HEK293 (cell line): Measurements from ENCODE around the gene NEU3.

Experiments
- BCL11A ChIP-seq: fragments of 450-650 bp; formaldehyde crosslinking; IDR thresholded peaks from 2 replicates; pipeline ENCODE4 v1.5.1; 2016; ENCODE audit warnings: low read depth, missing biosample characterization, missing genetic modification characterization
- ZBTB1 ChIP-seq: fragments of 450-650 bp; formaldehyde crosslinking; IDR thresholded peaks from 2 replicates; pipeline ENCODE4 v1.5.1; 2016; ENCODE audit warnings: missing biosample characterization, missing genetic modification characterization
- ZFP37 ChIP-seq: fragments of 450-650 bp; formaldehyde crosslinking; IDR thresholded peaks from 2 replicates; pipeline ENCODE4 v1.5.1; 2016; ENCODE audit warnings: missing biosample characterization, missing genetic modification characterization
- ZNF274 ChIP-seq, 2 experiments: fragments of 200-500 bp in 1 of 2; fragments of 450-650 bp in 1 of 2; sonication (Bioruptor generic) in 1 of 2; formaldehyde crosslinking in 1 of 2; IDR thresholded peaks; 2 replicates each; pipeline versions ENCODE4 v1.5.1 to v1.6.1; 2014 to 2016; ENCODE audit warnings: borderline replicate concordance in 1 of 2, inconsistent platforms in 1 of 2, low read length in 1 of 2, missing biosample characterization in 1 of 2, missing genetic modification characterization in 1 of 2
- ZNF585B ChIP-seq: fragments of 450-650 bp; formaldehyde crosslinking; IDR thresholded peaks from 2 replicates; pipeline ENCODE4 v1.5.1; 2016; ENCODE audit warnings: missing biosample characterization, missing genetic modification characterization
- ZNF660 ChIP-seq: fragments of 450-650 bp; IDR thresholded peaks from 2 replicates; pipeline ENCODE4 v1.5.1; 2018; ENCODE audit warnings: missing biosample characterization, mild to moderate bottlenecking, missing genetic modification characterization
- ZNF776 ChIP-seq: fragments of 450-650 bp; formaldehyde crosslinking; IDR thresholded peaks from 2 replicates; pipeline ENCODE4 v1.5.0; 2017; ENCODE audit warnings: missing biosample characterization, missing genetic modification characterization, borderline replicate concordance
- ZSCAN30 ChIP-seq: fragments of 450-650 bp; IDR thresholded peaks from 2 replicates; pipeline ENCODE4 v1.5.1; 2018; ENCODE audit warnings: missing biosample characterization, mild to moderate bottlenecking, missing genetic modification characterization, moderate library complexity
- TF ChIP-seq, protein P1 (sequence below): fragments of 450-650 bp; formaldehyde crosslinking; IDR thresholded peaks from 2 replicates; pipeline ENCODE4 v1.5.1; 2016; ENCODE audit warnings: missing biosample characterization, missing genetic modification characterization
- TF ChIP-seq, protein P2 (sequence below): IDR thresholded peaks from 2 replicates; pipeline ENCODE4 v1.6.1; 2011; ENCODE audit warnings: mild to moderate bottlenecking, low read depth, low read length, borderline replicate concordance
- TF ChIP-seq, protein P3 (sequence below): fragments of 450-650 bp; formaldehyde crosslinking; conservative IDR thresholded peaks from 2 replicates; pipeline ENCODE4 v1.5.1; 2016; ENCODE audit warnings: low read depth, missing biosample characterization, missing genetic modification characterization

DNA sequence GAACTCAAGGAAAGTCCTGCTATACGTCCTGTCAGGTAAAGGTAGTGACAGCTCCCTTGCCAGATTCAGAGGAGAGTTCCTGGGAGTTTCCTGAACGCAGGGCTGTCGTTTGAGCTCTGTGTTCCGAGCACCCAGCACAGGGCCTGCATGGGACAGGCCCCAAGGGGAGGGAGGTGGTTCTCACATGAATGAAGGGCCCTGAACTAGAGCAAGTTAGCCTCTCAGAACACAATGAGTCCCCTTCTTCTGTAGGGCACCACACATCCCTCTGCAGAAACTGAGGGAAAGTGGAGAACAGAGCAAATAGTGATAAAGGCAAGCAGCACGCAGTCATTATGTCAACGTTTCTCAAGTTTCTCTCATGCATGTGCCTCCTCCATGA lies 35.3 kb downstream of the NEU3 start:
- TF ChIP-seq ZNF585B (tag by site-specific recombination) (no peak), ZSCAN30 (no peak), ZNF776 (tag by site-specific recombination) (no peak), ZNF660 (tag by site-specific recombination) (no peak), BCL11A (tag by site-specific recombination) (no peak), ZBTB1 (tag by site-specific recombination) (no peak), ZFP37 (no peak), ZNF274 (IDR thresholded peaks at IDR 0.05; ENCODE audit: low read length) (no peak), ZNF274 (tag by site-specific recombination; IDR thresholded peaks at IDR 0.05; ENCODE audit: borderline replicate concordance) (no peak)
- TF ChIP-seq, protein P1, sequence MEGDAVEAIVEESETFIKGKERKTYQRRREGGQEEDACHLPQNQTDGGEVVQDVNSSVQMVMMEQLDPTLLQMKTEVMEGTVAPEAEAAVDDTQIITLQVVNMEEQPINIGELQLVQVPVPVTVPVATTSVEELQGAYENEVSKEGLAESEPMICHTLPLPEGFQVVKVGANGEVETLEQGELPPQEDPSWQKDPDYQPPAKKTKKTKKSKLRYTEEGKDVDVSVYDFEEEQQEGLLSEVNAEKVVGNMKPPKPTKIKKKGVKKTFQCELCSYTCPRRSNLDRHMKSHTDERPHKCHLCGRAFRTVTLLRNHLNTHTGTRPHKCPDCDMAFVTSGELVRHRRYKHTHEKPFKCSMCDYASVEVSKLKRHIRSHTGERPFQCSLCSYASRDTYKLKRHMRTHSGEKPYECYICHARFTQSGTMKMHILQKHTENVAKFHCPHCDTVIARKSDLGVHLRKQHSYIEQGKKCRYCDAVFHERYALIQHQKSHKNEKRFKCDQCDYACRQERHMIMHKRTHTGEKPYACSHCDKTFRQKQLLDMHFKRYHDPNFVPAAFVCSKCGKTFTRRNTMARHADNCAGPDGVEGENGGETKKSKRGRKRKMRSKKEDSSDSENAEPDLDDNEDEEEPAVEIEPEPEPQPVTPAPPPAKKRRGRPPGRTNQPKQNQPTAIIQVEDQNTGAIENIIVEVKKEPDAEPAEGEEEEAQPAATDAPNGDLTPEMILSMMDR (tag by site-specific recombination), result no peak
- TF ChIP-seq, protein P2, sequence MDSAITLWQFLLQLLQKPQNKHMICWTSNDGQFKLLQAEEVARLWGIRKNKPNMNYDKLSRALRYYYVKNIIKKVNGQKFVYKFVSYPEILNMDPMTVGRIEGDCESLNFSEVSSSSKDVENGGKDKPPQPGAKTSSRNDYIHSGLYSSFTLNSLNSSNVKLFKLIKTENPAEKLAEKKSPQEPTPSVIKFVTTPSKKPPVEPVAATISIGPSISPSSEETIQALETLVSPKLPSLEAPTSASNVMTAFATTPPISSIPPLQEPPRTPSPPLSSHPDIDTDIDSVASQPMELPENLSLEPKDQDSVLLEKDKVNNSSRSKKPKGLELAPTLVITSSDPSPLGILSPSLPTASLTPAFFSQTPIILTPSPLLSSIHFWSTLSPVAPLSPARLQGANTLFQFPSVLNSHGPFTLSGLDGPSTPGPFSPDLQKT, result no peak
- TF ChIP-seq, protein P3, sequence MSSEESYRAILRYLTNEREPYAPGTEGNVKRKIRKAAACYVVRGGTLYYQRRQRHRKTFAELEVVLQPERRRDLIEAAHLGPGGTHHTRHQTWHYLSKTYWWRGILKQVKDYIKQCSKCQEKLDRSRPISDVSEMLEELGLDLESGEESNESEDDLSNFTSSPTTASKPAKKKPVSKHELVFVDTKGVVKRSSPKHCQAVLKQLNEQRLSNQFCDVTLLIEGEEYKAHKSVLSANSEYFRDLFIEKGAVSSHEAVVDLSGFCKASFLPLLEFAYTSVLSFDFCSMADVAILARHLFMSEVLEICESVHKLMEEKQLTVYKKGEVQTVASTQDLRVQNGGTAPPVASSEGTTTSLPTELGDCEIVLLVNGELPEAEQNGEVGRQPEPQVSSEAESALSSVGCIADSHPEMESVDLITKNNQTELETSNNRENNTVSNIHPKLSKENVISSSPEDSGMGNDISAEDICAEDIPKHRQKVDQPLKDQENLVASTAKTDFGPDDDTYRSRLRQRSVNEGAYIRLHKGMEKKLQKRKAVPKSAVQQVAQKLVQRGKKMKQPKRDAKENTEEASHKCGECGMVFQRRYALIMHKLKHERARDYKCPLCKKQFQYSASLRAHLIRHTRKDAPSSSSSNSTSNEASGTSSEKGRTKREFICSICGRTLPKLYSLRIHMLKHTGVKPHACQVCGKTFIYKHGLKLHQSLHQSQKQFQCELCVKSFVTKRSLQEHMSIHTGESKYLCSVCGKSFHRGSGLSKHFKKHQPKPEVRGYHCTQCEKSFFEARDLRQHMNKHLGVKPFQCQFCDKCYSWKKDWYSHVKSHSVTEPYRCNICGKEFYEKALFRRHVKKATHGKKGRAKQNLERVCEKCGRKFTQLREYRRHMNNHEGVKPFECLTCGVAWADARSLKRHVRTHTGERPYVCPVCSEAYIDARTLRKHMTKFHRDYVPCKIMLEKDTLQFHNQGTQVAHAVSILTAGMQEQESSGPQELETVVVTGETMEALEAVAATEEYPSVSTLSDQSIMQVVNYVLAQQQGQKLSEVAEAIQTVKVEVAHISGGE (tag by site-specific recombination), result no peak
